Stimulated activated CD4-positive, alpha-beta T cell treated with anti-CD3 and anti-CD28 coated beads, TNF-alpha, amount 100 ng/mL, for 1 hour (primary cell): ENCODE results near the gene PRELID3B.

Experiments
- DNase-seq, 3 donors: peaks; one replicate each; pipeline ENCODE4 v3.0.0-alpha.2; 2020; ENCODE audit warnings: low read depth in 3 of 3, low spot score in 1 of 3

The PRELID3B gene

GRCh38 chr20:59010995-59011873 is 31.4 kb downstream of the PRELID3B start:
- no peak for DNase-seq

GRCh38 chr20:59010321-59010994 is 32.1 kb downstream of the PRELID3B start:
- no peak for DNase-seq

- DNase-seq, result no peak
Measured at GRCh38 chr20:59008715-59009336, 33.8 kb downstream of the PRELID3B start.

- no peak for DNase-seq
Measured at GRCh38 chr20:59007665-59008511, 34.7 kb downstream of the PRELID3B start.

GRCh38 chr20:59006864-59007664 is 35.5 kb downstream of the PRELID3B start, which contains the start of gene CTSZ:
Gene CTSZ, minus strand, starts transcription at chr20:59007254. Its CDS starts 126 bp downstream, at chr20:59007128.
- no peak for DNase-seq

GRCh38 chr20:59006167-59006863 is 36.3 kb downstream of the PRELID3B start:
- no peak for DNase-seq

- DNase-seq, result no peak
Measured at GRCh38 chr20:59005523-59006166, 36.9 kb downstream of the PRELID3B start.

GRCh38 chr20:59004763-59005522 is 37.6 kb downstream of the PRELID3B start:
- no peak for DNase-seq

- peak in 2 of 3 donors; percentile 18 to 39 for DNase-seq
Measured at GRCh38 chr20:59004493-59004762, 38.2 kb downstream of the PRELID3B start.

- DNase-seq, result no peak
Measured at GRCh38 chr20:59003836-59004492, 38.6 kb downstream of the PRELID3B start.

- no peak for DNase-seq
Measured at GRCh38 chr20:59002874-59003399, 39.6 kb downstream of the PRELID3B start.

- no peak for DNase-seq
Measured at GRCh38 chr20:59002388-59002787, 40.2 kb downstream of the PRELID3B start.

GRCh38 chr20:59001449-59002171 is 41.0 kb downstream of the PRELID3B start:
- no peak for DNase-seq

GRCh38 chr20:59001068-59001448 is 41.5 kb downstream of the PRELID3B start:
- no peak for DNase-seq

GRCh38 chr20:59000326-59000725 is 42.3 kb downstream of the PRELID3B start:
- no peak for DNase-seq

- no peak for DNase-seq
Measured at GRCh38 chr20:58998656-58999055, 43.9 kb downstream of the PRELID3B start.

GRCh38 chr20:58997141-58997770 is 45.3 kb downstream of the PRELID3B start:
- DNase-seq, result no peak
